NCI-H2107 treated with DMSO at 0.1 percent for 48 hours (cell line): ENCODE results near the gene IL34.
A peak's percentile ranks its signal among the peaks of the same experiment; 100 is the strongest.
"Not testable (repeated sequence)": the region's sequence is repeated elsewhere in the genome, so short reads cannot be mapped to it uniquely, and the experiment has no call there.

ENCODE experiments used
- DNase-seq: peaks from one replicate; lab custom pipeline; 2025; ENCODE audit not compliant: unreplicated experiment; lab: John Stamatoyannopoulos, UW

Gene IL34

DNA sequence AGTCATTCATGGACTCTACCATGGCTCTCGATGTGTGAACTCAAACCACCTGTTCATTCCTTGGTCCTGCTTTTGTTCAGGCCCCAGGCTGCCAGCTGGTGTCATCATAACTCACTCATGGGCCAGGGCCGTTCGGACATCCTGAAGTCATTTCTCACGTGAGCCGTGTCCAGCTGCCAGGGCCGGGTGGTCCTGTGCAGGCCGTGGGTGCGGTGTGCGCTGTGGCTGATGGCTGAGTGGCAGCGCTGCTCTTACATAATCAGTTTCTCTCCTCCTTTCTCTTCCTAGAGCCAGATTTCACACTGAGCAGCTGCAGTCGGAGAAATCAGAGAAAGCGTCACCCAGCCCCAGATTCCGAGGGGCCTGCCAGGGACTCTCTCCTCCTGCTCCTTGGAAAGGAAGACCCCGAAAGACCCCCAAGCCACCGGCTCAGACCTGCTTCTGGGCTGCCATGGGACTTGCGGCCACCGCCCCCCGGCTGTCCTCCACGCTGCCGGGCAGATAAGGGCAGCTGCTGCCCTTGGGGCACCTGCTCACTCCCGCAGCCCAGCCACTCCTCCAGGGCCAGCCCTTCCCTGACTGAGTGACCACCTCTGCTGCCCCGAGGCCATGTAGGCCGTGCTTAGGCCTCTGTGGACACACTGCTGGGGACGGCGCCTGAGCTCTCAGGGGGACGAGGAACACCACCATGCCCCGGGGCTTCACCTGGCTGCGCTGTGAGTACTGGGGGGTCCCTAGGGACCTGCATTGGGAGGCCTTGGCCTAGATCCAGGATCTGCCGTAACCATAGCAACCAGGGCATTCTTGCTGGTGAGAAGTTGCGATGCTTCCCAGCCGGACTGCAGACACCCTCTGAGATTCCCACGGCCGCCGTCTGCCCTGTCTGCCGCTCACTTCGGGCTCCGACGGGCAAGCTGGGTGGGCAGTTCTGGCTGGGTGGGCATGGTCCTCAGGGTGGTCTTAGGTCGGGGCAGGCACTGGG is at the start of gene IL34:
Gene IL34, plus strand, starts transcription at position 300 of the 982 bp plus-strand sequence. Its CDS starts 389 bp downstream, at position 689.
- peak; percentile 20 for DNase-seq

DNA sequence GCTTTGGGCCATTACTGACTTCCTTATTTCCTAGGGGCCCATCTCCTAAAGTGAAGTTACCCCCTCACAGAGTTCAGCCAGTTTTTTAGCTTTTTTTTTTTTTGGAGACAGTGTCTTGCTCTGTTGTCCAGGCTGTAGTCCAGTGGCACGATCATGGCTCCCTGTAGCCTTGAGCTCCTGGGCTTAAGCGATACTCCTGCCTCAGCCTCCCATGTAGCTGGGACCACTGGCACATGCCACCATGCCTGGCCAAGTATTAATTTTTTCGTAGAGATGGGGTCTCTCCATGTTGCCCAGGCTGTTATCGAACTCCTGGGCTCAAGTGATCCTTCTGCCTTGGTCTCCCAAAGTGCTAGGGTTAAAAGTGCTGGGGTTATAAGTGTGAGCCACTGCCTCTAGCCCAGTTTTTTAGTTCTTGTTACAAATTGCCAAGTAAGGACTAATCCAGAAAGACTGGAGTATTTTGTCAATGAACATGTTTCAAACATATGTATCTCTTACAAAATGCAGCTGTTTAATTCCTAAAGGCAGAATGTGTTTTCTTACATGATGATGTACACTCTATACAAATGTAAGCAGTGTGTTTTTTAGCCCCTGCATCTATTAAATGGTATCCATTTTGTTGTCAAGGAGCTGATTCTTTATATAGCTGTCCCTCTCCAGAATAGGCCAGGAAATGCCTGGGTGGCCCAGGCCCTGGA is 49.1 kb upstream of the IL34 start:
- DNase-seq: no peak

GRCh38 chr16:70598937-70599503 is 47.3 kb upstream of the IL34 start:
- no peak for DNase-seq

DNA sequence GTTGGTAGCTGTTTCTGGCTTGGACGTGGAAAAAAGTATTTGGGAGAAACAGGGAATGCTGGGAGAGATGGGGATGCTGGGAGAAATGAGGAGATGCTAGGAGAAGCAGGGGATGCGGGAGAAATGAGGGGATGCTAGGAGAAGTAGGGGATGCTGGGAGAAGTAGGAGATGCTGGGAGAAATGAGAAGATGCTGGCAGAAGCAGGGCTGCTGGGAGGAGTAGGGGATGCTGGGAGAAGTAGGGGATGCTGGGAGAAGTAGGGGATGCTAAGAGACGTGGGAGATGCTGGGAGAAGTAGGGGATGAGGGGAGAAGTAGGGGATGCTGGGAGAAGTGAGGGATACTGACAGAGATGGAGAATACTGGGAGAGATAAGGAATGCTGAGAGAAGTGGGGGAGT is 45.6 kb upstream of the IL34 start:
- DNase-seq: no peak

DNA sequence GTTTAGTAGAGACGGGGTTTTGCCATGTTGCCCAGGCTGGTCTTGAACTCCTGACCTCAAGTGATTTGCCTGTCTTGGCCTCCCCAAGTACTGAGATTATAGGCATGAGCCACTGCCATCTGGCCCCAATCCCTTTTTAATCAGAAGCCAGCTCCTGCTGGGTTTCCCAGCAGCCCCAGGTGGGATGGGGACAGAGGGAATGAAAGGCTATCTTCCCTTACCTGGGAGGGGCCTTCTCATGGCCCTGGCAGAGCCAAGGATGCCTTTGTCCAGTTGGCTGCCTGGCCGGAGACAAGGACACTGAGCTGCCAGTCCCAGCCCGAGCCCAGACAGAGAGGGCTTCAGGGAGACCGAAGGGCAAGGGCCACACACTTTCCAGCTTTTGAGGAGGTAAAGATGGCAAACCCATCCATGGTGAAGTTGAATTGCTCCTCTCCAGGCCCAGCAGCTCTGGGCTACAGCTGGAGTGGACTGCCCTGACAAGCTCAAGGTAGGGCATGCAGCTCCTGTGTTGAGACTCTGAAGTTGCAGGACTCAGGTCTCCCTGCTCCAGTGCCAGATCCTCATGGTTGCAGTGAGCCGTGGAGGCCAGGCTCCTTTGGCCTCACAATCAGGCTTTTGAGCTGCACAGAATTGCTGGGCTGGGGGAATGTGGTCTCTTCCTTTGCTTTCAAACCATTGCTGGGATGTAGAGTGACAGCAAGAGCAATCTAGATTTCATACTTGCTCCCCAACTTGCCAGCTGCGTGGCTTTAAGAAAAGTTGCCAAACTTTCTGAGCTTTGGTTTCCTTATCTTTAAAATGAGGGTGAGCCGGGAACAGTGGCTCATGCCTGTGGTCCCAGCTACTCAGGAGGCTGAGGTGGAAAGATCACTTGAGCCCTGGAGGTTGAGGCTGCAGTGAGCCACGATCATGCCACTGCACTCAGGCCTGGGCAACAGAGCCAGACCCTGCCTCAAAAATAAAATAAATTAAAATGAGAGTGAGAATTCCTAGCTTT is 44.5 kb upstream of the IL34 start:
- DNase-seq: no peak

DNA sequence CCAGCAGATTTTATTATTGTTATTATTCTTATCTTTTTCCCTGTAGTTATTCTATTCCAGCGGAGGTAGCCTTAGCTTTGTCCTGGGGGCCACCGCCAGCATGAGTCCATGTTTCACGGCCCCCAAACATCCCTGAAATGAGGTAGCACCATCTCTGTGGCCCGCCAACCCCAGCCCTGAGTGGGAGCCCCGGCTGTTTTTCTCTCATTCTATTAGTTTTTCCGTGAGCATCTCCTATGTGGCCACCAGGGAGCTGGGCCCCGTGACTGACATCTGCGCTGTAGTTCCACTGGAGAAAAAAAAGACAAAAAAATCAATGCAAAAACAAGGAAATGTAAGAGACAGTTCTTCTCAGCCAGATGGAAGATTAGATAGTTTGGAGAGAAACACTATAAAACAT is 43.5 kb upstream of the IL34 start:
- DNase-seq: no peak

- no peak for DNase-seq
These were observed 41.7 kb upstream of the IL34 start for GRCh38 chr16:70604407-70605282.

GRCh38 chr16:70605283-70605657 is 41.1 kb upstream of the IL34 start:
- DNase-seq: no peak

DNA sequence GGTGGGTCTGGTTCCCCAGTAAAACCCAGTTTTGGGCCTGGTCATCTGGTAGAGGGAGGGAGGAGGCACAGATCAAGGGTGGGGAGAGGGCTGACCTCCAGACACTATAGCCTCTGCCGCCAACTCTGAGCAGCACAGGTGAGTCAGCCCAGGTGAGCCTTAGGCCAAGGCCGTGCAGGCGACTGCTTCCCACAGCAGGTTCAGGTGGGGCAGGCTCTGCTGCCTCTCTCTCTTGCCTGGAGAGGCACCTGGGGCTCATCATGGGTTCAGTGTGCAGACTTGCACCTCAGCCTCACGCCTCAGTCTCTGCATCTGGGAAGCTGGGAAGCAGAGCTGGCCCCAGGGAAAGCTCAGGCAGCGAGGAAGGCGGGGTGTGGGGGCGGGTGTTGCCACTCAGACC is 37.8 kb upstream of the IL34 start:
- DNase-seq: no peak

- no peak for DNase-seq
These were observed 35.8 kb upstream of the IL34 start for GRCh38 chr16:70610273-70611223.

GRCh38 chr16:70611224-70611598 is 35.1 kb upstream of the IL34 start:
- DNase-seq: no peak

DNA sequence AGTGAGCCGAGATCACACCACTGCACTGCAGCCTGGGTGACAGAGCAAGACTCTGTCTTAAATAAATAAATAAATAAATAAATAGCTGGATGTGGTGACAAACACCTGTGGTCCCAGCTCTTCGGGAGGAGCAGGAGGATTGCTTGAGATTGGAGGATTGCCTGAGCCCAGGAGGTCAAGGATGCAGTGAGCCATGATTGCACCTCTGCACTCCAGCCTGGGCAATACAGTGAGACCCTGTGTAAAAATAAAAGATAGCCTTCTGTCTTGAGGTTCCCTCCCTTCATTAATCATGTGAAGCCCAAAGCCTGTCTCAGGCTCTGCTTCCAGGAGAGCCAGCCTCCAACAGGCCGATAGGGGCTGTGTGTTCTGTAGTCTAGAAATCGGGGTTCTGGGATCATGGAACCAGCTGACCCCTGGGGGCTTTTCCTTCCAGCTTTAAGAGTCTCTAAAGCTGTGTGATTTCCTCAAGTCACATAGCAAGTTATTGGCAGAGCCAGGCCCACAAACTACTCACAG is 34.5 kb upstream of the IL34 start:
- DNase-seq: no peak

GRCh38 chr16:70612931-70613330 is 33.4 kb upstream of the IL34 start:
- no peak for DNase-seq

DNA sequence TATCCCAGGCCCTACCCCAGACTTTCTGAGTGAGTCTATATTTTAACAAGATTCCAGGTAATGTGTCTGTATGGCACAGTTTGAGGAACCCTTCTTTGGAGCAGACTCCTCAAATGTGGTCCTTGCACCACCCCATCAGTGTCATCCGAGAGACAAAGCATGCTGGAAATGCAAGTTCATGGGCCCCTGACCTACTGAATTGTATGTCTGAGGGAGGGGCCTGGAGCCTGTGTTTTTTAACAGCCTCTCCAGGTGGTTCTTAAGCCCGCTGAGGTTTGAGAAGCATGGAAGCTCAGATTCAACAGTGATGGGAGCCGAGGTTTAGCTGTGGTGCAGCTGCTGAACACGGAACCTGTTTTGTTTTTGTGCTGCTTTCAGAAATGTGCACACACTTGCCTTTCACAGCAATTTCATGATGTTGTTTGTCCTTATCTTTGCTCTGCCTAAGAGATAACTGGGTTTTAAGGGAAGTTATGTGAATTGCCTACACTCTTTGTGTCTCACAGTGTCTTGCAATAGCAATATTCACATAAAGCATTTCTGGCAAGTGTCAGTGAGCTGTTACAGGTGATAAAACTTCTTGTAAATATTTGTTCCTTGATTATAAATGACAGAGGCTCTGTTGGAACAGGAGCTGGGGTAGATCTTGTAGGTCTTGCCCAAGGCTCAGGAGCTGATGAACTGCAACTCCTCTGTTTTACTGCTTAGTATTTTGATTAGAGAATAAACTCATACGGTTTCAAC is 32.0 kb upstream of the IL34 start:
- peak; percentile 10 for DNase-seq

DNA sequence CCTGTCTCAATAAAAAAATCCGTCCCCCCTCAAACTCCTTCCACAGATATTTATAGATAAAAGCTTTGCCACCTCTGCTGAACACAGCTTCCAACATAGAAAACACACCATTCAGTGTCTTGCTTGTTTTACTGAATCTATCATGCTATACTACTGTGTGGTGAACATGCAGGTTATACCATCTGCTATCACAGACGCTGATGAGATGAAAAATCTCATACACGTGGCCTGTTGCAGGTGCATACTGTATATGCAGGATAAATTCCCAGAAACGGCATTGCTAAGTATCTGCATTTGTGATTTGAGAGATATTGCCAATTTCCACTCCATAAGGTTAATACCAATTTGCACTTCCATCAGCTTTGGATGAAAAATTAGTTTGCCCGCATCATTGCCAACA is 30.4 kb upstream of the IL34 start:
- DNase-seq: no peak

DNA sequence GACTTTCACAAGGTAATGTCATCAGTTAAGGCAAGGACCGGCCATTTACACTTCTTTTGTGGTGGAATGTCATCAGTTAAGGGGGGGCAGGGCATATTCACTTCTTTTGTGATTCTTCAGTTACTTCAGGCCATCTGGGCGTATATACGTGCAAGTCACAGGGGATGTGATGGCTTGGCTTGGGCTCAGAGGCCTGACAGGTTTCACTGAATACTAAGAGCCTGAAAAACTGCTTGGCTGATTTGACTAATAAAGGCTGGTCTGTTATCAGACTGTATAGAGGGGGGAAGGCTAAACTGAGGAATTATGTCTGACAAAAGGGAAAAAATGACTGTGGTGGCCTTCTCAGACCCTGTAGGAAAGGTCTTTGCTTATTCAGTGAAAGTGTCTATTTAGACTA is 24.5 kb upstream of the IL34 start:
- DNase-seq: not testable (repeated sequence)

DNA sequence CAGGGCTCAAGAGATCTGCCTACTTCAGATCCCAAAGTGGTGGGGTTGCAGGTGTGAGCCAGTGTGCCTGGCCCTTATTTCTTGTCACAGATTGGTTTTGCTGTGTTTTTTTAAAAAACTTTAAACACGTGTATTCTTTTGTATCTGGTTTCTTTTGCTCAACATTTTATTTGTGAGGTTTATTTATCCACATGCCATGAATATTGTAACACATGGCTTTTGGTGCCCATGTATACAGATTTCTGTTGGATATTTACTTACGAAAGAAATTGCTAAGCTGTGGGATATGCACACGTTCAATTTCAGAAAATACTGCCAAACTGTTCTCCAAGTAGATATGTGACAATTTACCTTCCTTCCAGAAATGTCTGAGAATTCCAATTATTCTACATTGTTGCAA is 18.7 kb upstream of the IL34 start:
- DNase-seq: no peak
